SH-SY5Y (cell line): ENCODE data around the gene SLC35F5.

Experiments used
- GATA2 ChIP-seq: IDR thresholded peaks from 2 replicates; pipeline ENCODE4 v1.6.1; 2011; ENCODE audit warnings: mild to moderate bottlenecking, low read depth, low read length
- GATA3 ChIP-seq: IDR thresholded peaks from 2 replicates; pipeline ENCODE4 v1.6.1; 2011; ENCODE audit warnings: low read depth, mild to moderate bottlenecking, low read length, moderate library complexity

The SLC35F5 gene

DNA sequence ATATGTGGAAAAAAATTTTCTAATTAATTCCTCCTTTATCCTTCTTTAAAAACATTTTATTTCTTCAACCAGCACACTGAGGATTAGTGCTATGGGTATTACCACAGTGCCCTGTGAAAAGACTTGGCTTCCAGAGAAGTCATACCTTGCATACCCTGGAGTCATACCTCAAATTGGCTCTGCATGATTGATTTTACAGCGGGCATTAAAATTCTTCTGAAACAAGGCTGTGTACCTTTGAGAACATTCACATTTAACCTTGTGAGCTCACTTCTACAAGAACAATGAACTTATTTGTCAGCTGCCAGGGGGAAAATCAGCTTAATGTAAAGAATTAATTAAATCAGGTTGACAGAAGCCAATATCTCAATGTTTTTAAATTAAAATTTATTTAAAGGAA, 44.6 kb downstream of the SLC35F5 start:
- no peak for TF ChIP-seq GATA2
- no peak for TF ChIP-seq GATA3

DNA sequence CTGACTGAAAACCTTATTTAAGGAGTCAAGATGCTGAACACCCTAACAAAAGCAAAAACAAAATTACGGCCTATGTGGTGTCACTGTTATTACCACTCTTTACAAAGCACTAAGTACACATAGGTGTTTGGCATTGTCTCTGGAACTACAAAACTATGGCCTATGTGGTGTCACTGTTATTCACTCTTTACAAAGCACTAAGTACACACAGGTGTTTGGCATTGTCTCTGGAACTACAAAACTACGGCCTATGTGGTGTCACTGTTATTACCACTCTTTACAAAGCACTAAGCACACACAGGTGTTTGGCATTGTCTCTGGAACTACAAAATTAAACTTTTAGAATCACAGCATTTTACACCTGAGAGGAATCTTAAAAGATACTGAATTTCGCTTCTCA, 47.4 kb downstream of the SLC35F5 start:
- no peak for TF ChIP-seq GATA2
- TF ChIP-seq GATA3, result no peak

DNA sequence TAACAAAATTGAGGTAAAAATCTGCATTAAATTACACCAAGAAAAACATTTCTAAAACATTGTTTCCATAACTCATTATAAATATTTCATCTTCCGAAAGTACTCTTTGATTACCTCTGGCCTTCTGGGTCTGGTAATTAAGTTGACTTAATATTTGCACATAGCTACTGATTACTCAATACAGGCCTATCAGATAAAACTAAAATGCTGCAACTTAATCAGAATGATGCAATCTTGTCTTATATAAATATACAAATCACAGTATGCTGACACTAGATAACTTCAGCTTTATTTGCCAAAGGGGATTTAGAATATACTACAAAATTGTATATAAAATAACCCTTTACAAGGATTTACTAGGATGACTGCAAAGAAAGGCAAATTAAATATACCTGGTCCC, 49.3 kb downstream of the SLC35F5 start:
- no peak for TF ChIP-seq GATA3
- no peak for TF ChIP-seq GATA2

DNA sequence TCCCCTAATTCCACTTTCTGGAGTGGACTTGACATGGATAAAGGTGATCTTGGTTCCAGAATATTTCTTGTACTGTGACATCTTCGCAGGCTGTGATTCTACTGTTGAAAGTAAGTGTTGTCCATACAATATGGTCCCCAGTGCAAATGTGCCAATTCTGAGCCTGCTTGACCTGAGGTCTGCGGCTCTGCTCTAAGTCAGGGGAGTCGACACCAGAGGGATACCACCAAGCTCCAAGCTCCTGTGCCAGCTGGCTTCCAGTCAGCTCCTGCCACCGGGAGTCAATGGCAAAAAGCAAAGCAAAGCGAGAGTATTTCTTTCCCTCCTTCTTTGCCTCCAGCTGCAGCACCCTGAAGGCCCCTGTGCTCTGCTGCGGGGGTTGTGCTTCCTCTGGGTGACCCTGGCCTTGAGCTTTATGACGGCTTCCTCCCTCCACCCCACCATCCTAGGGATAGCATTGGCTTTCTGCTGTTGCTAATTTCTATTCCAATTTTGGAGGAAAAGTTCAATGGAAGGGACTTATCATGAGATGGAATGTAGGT, 50.4 kb downstream of the SLC35F5 start:
- TF ChIP-seq GATA2 (no peak), GATA3 (no peak)

DNA sequence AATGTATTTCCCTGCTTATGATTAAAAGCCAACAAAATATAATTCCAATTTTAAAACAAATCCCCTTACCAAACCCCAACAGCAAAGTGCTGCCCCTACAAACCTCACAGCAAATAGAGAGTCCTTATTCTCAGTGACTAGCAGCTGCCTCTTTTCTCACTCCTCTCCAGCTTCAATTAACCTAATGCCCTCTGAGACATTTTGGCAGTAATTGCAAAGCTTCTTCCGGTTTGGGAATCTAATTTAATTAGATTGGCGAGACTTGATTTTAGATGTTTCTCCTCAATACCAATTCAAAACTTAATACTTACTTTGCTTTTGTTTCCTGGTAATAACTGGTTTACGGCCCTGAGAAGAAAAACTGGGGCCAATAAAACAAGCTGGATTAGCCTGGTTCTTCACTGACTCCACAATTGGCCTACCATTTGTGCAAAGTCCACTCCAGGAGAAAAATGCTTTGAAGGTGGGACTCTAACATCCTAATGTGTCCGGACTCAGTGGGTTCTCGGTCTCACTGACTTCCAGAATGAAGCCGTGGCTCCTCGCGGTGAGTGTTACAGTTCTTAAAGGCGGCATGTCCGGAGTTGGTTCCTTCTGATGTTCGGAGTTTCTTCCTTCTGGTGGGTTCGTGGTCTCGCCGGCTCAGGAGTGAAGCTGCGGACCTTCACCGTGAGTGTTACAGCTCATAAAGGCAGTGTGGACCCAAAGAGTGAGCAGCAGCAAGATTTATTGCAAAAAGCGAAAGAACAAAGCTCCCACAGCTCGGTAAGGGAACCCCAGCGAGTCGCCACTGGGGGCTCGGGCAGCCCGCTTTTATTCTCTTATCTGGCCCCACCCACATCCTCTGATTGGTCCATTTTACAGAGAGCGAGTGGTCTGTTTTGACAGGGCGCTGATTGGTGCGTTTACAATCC, 52.8 kb downstream of the SLC35F5 start:
- TF ChIP-seq GATA2 (no peak), GATA3 (no peak)

DNA sequence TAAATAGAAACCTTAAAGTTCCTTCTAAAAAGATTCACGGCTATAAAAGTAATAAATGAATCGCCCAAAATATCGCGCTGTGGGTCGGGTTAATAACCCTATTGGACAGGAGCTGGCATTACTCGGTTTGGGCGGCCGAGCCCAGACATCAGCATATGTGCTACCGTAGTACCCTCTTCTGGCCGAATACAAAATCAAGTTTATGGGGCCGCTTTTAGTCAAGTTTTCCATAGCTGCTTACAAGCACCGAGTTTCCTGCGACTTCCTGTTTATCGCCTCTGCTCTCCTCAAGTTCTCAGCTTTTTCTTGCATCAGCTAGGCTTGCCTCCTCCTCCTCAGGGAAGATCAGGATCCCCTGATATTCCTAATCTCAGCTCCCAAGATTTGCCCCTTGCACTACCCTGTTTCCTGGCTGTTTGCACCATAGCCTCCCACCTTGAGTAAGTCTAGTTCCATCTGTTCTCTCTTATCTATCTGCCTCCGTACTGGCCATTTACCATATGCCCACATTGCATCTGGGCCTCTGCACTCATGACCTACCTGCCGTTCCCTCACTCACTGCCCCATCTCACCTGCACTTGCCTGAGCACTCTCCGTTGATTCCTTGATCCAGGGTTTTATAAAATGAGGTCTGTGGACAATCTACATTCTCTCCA, 56.1 kb downstream of the SLC35F5 start:
- TF ChIP-seq GATA2 (no peak), GATA3 (no peak)

DNA sequence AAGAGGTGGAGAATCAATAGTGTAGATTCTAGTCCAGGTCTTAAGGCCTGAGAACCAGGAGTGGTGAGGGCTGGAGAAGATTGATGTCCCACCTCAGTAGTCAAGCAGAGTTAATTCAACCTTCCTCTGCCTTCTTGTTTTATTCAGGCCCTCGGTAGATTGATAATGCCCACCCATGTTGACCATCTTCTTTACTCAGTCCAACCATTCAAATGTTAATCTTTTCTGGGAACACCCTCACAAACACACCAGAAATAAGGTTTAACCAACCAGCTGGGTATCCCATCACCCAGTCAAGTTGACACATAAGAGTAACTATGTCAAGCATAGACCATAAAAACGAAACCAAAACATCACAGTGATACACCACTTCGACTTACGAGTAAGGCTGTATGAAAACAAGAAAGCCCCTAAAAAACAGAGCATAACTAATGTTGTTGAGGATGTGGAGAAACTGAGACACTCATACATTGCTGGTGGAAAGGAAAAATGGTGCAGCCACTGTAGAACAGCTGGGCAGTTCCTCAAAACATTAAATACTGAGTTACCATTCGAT, 57.5 kb downstream of the SLC35F5 start:
- TF ChIP-seq GATA2, result no peak
- no peak for TF ChIP-seq GATA3

DNA sequence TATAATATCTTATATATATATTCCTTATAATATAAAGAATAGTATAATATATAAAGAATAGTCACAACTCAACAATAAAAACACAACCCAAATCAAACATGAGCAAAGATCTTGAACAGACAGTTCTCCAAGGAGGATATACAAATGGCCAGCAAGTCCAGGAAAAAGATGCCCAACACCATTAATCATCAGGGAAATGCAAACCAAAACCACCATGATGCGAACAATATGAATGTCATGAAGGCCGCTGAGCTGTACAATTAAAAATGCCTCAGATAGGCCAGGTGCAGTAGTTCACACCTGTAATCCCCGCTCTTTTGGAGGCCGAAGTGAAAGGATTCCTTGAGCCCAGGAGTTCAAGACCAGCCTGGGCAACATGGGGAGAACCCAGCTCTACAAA, 58.9 kb downstream of the SLC35F5 start:
- no peak for TF ChIP-seq GATA2
- no peak for TF ChIP-seq GATA3

DNA sequence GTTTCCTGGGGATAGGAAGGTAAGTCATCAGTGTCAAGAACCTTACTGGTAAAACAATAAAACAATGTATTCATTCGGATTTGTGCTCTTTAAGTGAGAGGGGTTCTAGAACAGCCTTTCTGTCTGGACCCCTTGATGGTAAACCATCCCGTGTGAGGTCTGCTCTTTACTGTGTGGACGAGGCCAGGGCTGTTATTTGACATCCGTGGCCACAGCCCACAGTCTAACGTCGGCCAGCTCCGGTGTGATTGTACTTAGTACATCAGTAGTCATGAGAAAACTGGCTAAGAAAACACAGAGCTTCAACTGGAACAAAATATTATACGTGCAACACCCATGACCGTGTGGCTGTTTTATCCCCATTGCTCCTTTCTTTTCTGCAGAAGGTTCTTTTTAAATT, 62.0 kb downstream of the SLC35F5 start:
- TF ChIP-seq GATA3, result no peak
- TF ChIP-seq GATA2, result no peak

DNA sequence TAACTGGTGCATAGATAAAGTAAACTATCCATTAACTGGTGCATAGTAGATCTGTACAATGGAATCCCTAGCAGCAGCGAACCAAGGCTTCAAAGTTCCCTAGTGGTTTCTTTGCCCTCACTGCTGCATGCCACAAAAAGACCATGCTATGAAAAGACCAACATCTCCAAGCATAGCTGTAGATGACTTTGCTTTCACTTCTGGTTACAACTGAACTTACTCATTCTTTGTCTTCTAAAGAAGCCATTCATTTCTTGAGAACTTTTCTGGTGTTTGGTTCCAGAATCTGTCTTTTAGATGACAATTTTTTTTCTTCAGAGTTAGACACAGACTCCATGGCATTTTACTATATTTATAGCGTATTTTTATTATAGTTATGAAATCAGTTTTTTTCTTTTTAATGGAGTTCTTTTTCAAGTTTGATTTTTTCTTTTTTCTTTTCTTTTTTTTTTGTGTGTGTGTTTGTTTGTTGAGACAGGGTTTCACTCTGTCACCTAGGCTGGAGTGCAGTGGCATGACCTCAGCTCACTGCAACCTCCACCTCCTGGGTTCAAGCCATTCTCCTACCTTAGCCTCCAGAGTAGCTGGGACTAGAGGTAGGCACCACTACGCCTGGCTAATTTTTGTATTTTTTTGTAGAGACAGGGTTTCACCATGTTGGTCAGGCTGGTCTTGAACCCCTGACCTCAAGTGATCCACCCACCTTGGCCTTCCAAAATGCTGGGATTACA, 63.6 kb downstream of the SLC35F5 start:
- TF ChIP-seq GATA2, result no peak
- TF ChIP-seq GATA3, result no peak

DNA sequence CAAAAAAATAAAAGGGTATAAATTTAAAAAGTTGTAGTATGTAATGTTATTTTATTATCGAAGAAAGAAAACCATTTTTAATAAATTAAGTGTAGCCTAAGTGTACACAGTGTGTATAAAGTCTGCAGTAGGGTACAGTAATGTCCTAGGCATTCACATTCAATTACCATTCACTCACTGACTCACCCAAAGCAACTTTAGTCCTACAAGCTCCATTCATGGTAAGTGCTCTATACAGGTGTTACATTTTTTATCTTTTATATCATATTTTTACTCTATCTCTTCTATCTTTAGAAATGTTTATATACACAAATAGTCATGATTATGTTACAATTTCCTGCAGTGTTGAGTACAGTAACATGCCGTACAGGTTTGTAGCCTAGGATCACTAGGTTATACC, 69.9 kb downstream of the SLC35F5 start:
- TF ChIP-seq GATA2, result no peak
- TF ChIP-seq GATA3, result no peak

DNA sequence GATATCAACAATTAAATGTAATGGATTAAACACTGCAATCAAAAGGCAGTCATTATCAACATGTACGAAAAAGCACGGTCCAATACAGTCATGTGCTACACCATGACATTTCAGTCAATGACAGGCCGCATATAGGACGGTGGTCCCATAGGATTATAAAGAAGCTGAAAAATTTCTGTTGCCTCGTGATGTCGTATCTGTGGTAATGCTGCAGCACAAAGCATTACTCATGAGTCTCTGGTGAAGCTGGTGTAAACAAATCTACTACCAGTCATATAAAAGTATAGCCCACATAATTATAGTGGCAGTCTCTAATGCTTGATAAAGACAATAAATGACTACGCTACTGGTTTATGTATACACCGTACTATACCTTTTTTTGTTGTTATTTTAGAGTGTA, 71.0 kb downstream of the SLC35F5 start:
- no peak for TF ChIP-seq GATA3
- TF ChIP-seq GATA2, result no peak

DNA sequence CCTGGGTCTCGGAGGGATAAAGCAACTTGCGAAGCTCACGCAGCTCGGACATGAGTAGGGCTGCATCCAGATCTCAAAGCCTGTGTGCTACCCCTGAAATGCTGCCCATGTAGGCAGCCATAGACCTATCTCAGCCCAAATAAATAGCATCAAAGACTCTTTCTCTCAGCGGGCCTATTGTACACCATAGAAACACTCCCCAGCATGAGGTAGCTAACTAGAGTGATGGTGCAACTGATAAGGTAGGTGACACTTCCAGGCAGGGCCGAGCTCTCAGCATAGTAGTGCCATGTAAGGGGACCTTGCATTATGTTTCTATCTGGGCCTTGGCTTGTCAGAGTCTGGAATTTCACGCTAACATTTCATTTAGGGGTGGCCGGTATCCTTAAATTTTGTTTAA, 77.0 kb downstream of the SLC35F5 start:
- no peak for TF ChIP-seq GATA2
- no peak for TF ChIP-seq GATA3

DNA sequence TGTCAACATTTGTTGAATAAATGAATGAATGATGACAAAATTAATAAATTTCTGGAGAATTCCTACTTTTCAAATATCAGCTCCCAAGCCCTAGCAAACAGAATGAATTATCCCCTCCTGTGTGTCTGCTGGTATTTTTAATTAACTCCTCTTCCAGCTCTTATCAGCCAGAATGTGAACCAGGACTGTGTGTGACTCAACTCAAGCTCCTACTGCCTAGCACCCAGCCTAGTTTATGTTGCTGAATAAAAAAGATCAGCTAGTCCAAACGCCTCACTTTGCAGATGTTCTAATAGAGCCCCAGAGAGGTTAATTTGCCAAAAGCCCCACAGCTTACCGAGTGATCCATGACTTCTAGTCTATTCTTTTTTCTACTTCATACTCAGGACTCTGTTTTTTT, 79.1 kb downstream of the SLC35F5 start:
- TF ChIP-seq GATA2, result no peak
- no peak for TF ChIP-seq GATA3
